Activated T-helper 1 cell treated with anti-CD3 and anti-CD28 coated beads, Interleukin-12 subunit alpha, Interleukin-12 subunit beta, Interleukin-2, Interleukin-4 antibody, amounts not matched to agents 30 ng/mL and 10 ng/mL and 1 ng/mL, durations not matched to agents 14 hours and 24 hours and 36 hours (primary cell): ENCODE results near the gene ZNF746. TPM values are rescaled to one million over a fixed set of nuclear protein-coding genes. Genes with fewer than 3 reads are reported as not detected.
A peak's percentile ranks its signal among the peaks of the same experiment; 100 is the strongest.
"Not testable (repeated sequence)": the region's sequence is repeated elsewhere in the genome, so short reads cannot be mapped to it uniquely, and the experiment has no call there.

Experiments
- DNase-seq: peaks from one replicate; pipeline ENCODE4 v3.0.0; 2021; ENCODE audit warnings: low spot score
- H3K27ac Mint-ChIP-seq: one replicate; pipeline ENCODE4 v1.8.0; 2021; ENCODE audit warnings: mild to moderate bottlenecking, mixed read lengths
- H3K27me3 Mint-ChIP-seq: one replicate; pipeline ENCODE4 v1.8.0; 2022; ENCODE audit warnings: mild to moderate bottlenecking, moderate library complexity, mixed read lengths; ENCODE audit not compliant: insufficient read depth
- H3K36me3 Mint-ChIP-seq: one replicate; pipeline ENCODE4 v1.8.0; 2021; ENCODE audit warnings: low read depth, mixed read lengths
- H3K4me1 Mint-ChIP-seq: one replicate; pipeline ENCODE4 v1.8.0; 2021; ENCODE audit warnings: low read depth, mixed read lengths
- H3K4me3 Mint-ChIP-seq: one replicate; pipeline ENCODE4 v1.8.0; 2021; ENCODE audit warnings: mild to moderate bottlenecking, moderate library complexity, mixed read lengths
- H3K9me3 Mint-ChIP-seq: one replicate; pipeline ENCODE4 v1.8.0; 2021; ENCODE audit warnings: mixed read lengths
- intact Hi-C: fragments of 100-400 bp; cut with micrococcal nuclease; formaldehyde crosslinking; loops from one replicate; pipeline ENCODE4 v1.15.1; 2024
- total RNA-seq: library from RNA; stranded (reverse); gene quantifications from 2 replicates; pipeline ENCODE4 v1.2.3, GENCODE V29; 2022

Gene ZNF746
- total RNA-seq, 1 donor from 2014 or later: 28.1 TPM

DNA sequence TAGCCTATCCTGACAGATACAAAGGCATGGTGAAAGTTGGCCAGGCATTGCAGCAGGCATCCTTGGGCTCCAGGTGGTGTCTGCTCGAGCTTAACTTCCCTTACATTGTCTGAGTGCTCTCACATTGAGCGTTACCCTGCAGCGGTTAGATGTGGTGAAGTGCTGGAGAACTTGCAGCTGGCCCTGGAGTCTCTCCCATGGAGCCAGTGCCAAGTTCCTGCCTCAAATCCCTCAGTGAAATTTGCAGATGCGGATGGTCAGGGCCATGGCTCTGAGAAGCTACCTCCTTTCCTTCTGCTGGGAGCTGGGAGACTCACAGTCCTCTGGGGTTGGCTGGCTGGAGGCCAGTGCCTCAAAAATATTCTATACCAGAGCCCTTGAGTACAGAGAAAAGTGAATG lies 3.3 kb upstream of the ZNF746 start:
- H3K36me3 Mint-ChIP-seq: peaks cover 2% of the 10 kb centered on the region
- no peak for DNase-seq
- H3K9me3 Mint-ChIP-seq: peaks cover 16% of the 10 kb centered on the region
- H3K4me1 Mint-ChIP-seq: peaks cover 27% of the 10 kb centered on the region
- H3K27me3 Mint-ChIP-seq: peaks cover 5% of the 10 kb centered on the region
- no peak overlapping the region for H3K27ac Mint-ChIP-seq
- H3K4me3 Mint-ChIP-seq: no peak overlapping the region
- intact Hi-C loops: no loop called here

DNA sequence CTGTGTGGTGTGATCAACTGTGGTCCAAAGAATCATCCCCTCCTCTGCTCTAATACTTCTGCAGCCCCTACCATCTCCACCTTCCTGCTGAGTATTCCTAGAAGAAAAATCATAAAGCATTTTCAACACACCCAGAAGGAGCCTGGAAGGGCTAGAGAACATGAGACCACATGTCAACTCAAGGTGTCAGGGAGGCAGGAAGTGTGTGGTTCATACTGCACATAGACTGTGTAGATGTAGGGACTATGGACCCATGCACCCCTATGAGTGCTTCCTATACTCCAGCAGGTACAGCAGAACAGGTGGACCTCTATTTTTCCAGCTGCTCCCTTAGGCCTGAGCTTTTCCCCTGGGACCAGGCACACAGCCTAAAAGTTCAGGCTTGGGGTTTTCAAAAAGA lies 2.6 kb upstream of the ZNF746 start:
- Mint-ChIP-seq H3K27me3 (peaks cover 2% of the 10 kb centered on the region), H3K4me3 (peak overlapping the region; percentile 63), H3K36me3 (peaks cover 3% of the 10 kb centered on the region), H3K4me1 (peaks cover 34% of the 10 kb centered on the region), H3K9me3 (peaks cover 10% of the 10 kb centered on the region), H3K27ac (peak overlapping the region; percentile 31)
- DNase-seq: no peak
- intact Hi-C loops: no loop called here

DNA sequence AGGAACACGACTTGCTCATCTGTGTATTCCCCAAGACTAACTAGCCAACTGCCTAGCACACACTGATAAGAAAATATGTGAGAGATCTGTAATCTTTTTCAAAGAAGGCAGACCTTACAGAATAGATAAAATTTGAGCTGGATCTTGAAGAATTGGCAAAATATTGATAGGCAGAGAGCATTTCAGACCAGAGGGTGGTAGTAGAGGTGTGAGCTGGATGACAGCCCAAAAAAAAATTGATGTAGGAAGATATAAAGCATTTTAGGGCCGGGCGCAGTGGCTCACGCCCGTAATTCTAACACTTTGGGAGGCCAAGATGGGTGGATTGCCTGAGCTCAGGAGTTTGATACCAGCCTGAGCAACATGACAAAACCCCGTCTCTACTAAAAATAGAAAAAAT lies 1.2 kb upstream of the ZNF746 start:
- H3K4me3 Mint-ChIP-seq: peak overlapping the region; percentile 3
- H3K27me3 Mint-ChIP-seq: peaks cover 2% of the 10 kb centered on the region
- H3K27ac Mint-ChIP-seq: no peak overlapping the region
- H3K36me3 Mint-ChIP-seq: peaks cover 9% of the 10 kb centered on the region
- H3K9me3 Mint-ChIP-seq: no peaks in the 10 kb centered on the region
- no peak for DNase-seq
- peaks cover 43% of the 10 kb centered on the region for H3K4me1 Mint-ChIP-seq
- intact Hi-C loops: loop anchor here (1.0 to 10.0 kb wide), 9 partner anchors 102 to 512 kb away; partner anchors contain the start of genes ZNF212, ZNF282 and ZNF398

DNA sequence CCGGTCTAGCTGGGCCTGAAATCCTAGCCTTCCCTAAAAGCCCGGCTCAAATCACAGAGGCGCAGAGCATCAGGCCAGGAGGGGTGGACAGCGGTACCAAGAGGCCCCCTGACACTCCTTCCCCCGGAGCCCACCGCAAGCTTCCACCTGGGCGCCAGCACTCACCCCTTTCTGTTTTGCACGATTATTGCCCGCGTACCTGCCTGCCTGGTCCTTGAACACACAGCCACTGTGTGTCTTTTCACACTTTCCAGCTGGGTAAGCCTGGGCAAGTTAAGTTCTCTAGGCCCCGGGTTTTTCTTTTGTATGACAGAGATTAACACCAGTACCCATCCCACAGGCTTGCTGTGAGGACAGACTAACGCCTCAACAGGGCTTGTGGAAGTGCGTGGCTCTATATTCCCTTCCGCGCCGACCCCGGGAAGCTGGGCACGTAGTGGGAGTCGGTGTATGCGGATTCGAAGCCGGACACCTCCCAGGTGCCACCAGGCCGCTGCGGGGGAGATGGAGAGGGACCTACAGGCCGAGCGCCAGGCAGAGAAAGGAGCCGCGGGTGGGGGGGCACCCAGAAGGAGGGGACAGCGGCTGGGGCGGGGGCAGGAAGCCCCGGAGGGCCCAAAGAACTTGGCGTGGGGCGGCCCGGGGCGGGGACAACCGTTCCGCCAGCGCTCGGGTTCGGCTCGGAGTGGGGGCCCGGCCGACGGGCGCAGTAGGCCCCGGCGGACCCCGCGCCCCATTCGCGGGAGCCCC lies 792 bp downstream of the ZNF746 start:
- Mint-ChIP-seq H3K36me3 (peaks cover 18% of the 10 kb centered on the region), H3K9me3 (no peaks in the 10 kb centered on the region), H3K27me3 (no peaks in the 10 kb centered on the region), H3K4me3 (peak overlapping the region; percentile 99), H3K27ac (peak overlapping the region; percentile 96), H3K4me1 (peaks cover 43% of the 10 kb centered on the region)
- intact Hi-C loops: loop anchor here (1.0 to 10.0 kb wide), 11 partner anchors 37 to 510 kb away; partner anchors contain the start of genes ZNF282, ZNF398, ZNF783 and ZNF862
- DNase-seq: peak; percentile 34

DNA sequence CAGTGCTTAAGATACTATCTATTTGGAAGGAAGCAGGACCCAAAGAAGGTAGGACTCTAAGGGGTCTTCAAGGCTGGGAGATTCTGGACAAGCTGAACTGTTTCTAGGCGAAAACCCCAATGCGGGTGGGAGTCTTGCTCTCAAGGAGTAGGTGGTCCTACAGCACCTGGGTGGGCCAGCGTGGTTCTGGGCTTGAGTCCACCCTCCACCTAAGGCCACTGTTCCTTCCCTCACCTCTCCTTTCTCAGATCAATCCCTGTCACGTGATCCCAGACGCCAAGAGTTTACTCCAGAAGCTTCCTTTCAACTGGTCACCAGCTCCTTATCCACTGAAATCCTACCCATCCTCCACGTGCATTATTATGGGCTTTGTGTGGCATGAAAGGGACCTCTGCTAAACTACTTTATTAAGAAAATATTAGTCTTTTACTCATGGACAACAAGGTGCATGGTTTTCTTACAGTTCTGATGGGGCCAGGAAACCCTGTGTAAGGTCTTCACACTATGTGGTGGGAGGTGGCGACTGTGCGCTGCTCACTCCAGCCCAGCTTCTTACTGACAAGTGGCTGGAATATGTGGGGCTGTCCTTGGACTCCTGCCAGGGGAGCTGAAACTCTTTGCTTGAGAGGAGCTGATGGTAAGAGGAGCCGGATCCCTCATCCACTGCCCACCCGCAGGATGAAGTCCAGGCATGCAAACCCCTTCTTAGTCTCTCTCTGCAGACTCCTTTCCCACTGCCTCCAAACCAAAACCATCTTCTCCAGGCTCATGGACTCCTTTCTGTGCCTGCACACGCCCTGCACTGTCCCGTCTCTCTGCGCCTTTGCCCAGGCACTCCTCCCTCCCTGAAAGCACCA lies 1.6 kb downstream of the ZNF746 start:
- DNase-seq: no peak
- no peaks in the 10 kb centered on the region for H3K27me3 Mint-ChIP-seq
- H3K27ac Mint-ChIP-seq: no peak overlapping the region
- H3K36me3 Mint-ChIP-seq: peaks cover 21% of the 10 kb centered on the region
- intact Hi-C loops: loop anchor here (5.0 to 10.0 kb wide), 6 partner anchors 181 to 509 kb away; partner anchors contain the start of genes ZNF282 and ZNF398
- H3K4me3 Mint-ChIP-seq: peak overlapping the region; percentile 99
- H3K9me3 Mint-ChIP-seq: no peaks in the 10 kb centered on the region
- H3K4me1 Mint-ChIP-seq: peaks cover 43% of the 10 kb centered on the region

DNA sequence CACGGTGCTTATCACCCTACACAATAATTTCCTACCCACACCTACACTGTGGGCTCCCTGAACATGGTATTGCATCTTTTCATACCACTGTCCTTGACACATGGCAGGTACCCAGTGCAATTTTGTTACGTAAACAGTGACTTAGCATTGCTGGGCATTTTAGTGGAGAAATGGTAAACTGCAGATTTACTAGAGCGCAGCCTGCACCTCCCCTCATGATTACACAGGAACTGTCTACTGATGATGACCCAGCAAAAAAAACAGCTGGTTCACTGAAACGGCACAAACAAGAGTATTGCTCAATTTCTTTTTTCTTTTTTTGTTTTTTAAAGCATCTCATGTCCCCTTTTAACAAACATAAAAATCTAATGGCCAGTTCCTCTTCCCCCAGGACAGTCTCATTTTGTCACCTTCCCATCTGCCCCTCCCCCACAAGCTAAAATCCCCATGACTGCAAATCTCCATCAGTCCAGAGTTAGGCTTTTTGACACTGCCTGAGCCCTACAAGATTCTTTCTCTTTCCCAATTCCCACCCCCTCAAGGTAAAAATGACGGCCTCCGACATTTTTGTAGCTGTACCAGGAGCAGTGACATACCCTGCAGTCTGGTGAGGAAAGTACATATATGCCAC lies 2.8 kb downstream of the ZNF746 start:
- H3K27ac Mint-ChIP-seq: no peak overlapping the region
- intact Hi-C loops: loop anchor here (5.0 to 10.0 kb wide), 6 partner anchors 180 to 508 kb away; partner anchors contain the start of genes ZNF282 and ZNF398
- peaks cover 32% of the 10 kb centered on the region for H3K36me3 Mint-ChIP-seq
- no peaks in the 10 kb centered on the region for H3K9me3 Mint-ChIP-seq
- peak overlapping the region; percentile 61 for H3K4me3 Mint-ChIP-seq
- no peaks in the 10 kb centered on the region for H3K27me3 Mint-ChIP-seq
- H3K4me1 Mint-ChIP-seq: peaks cover 31% of the 10 kb centered on the region
- no peak for DNase-seq

DNA sequence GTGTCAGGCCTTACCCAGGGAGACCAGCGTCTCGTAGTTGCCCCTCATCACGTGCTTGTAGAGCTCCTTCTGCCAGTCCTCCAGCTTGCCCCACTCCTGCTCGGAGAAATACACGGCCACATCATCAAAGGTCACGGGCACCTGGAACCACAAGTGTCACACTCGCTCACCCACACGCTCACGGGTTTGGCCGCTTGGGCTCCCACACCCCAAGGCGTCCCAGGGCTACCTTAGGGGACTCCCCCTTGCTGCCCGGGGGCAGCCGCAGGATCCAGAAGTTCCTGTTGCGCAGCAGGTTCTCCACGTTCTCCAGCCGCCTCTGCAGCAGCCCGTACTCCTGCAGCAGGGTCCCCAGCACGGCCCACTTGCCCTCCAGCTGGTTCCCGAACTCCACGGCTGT lies 3.6 kb downstream of the ZNF746 start:
- intact Hi-C loops: loop anchor here (10.0 kb wide), 1 partner anchor 179 kb away; no protein-coding TSS in a partner anchor
- Mint-ChIP-seq H3K4me1 (peaks cover 25% of the 10 kb centered on the region), H3K36me3 (peaks cover 38% of the 10 kb centered on the region)
- H3K9me3 Mint-ChIP-seq, H3K27ac Mint-ChIP-seq, H3K27me3 Mint-ChIP-seq, H3K4me3 Mint-ChIP-seq, DNase-seq: not testable (repeated sequence)

DNA sequence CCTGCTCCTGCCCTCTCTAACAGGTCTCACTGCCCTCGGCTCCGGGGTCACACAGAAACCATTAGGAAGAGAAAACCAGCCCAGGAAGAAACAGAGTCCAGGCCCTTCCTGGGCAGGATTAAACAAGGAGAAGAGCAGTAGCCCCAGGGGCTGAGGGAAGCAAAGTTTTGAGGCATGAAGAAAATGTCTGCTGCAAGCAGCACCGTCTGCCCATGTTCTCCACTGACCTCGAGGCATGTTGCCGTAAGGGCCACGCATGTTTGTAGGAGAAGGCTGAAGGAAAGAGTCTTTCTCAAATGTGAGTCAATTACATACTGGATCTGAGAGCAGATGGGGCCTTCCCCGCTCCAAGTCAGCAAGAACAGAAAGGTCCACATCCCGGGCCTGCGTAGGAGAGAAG lies 4.2 kb downstream of the ZNF746 start:
- intact Hi-C loops: loop anchor here (10.0 kb wide), 1 partner anchor 179 kb away; no protein-coding TSS in a partner anchor
- H3K27ac Mint-ChIP-seq: no peak overlapping the region
- no peak for DNase-seq
- no peak overlapping the region for H3K4me3 Mint-ChIP-seq
- peaks cover 41% of the 10 kb centered on the region for H3K36me3 Mint-ChIP-seq
- H3K9me3 Mint-ChIP-seq: no peaks in the 10 kb centered on the region
- H3K4me1 Mint-ChIP-seq: peaks cover 25% of the 10 kb centered on the region
- H3K27me3 Mint-ChIP-seq: no peaks in the 10 kb centered on the region

DNA sequence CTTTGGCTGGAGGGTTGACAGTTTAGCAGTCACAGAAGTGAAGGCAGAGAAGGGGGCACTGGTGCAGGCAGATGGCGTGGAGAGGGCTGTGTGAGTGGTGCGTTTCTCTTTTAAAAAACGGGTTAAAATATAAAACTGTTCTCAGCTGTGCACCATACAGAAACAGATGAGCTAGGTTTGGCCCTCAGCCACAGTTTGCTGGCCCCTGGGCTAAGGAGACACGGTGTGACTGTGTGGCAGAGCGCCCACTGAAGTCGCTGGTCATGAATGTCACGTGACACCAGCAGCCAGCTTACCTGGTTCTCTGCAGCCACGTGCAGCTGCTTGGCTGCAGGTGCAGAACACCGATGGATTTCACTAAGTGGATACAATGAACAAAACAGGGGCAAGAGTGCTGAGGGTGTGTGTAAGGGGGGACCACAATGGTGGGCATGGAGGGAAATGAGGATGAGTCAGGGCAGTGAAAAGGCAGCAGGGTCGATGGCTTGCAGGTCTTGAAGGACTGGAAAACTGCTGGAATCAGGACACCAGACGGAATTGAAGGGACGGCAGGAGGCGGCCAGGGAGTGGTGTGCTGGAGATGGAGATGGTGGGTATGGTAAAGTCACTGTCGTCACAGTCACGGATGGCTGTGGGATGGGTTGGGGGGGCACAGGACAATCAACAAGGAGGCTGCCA lies 7.4 kb downstream of the ZNF746 start:
- Mint-ChIP-seq H3K9me3 (no peaks in the 10 kb centered on the region), H3K4me1 (peaks cover 9% of the 10 kb centered on the region), H3K36me3 (peaks cover 61% of the 10 kb centered on the region), H3K27me3 (no peaks in the 10 kb centered on the region), H3K27ac (no peak overlapping the region), H3K4me3 (no peak overlapping the region)
- DNase-seq: no peak
- intact Hi-C loops: loop anchor here (10.0 kb wide), 1 partner anchor 175 kb away; no protein-coding TSS in a partner anchor

DNA sequence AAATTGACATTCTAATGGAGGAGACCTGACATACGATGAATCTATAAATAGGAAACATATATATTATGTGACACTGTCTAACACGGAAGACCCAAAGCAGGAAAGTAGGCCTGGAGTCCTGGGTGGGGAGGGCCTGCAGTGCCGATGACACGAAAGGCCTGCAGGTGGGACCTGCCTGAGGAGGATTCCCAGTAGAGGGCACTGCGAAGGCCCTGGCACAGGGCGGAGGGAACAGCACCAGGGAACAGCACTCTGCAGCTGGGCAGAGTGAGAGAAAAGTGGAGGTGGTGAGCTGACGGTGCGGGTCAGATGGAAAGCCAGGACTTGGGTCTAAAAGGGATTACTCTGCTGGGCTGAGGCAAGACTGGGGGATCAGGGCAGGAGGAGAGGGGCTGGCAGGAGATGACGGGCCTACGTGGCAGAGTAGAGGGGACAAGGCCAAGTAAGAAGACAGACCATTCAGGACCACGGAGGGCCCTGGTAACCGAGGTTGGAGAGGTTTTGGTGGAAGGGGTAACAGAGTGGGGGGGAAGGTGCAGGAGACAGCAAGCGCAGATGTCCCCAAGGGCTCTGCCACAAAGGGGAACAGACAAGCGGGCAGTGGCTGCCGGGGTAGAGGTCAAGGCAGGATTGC lies 8.1 kb downstream of the ZNF746 start:
- Mint-ChIP-seq H3K27ac (no peak overlapping the region), H3K9me3 (no peaks in the 10 kb centered on the region), H3K4me3 (no peak overlapping the region), H3K27me3 (no peaks in the 10 kb centered on the region), H3K4me1 (peaks cover 2% of the 10 kb centered on the region), H3K36me3 (peaks cover 60% of the 10 kb centered on the region)
- DNase-seq: no peak
- intact Hi-C loops: loop anchor here (10.0 kb wide), 1 partner anchor 175 kb away; no protein-coding TSS in a partner anchor

DNA sequence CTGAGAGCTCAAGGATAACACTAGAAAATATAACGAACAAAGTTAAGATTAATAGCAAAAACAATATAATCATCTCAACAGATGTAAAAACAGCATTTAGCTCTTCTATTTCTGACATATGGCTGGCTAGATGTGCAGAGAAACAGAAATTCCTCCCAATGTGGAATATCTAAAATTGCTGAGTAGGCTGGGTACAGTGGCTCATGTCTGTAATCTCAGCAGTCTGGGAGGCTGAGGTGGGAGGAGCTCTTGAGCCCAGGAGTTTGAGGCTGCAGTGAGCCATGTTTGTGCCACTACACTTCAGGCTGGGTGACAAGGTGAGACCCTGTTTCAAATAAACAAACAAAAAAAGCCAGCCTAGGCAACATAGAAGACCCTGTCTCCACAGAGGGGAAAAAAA lies 18.0 kb downstream of the ZNF746 start:
- Mint-ChIP-seq H3K4me3 (no peak overlapping the region), H3K4me1 (no peaks in the 10 kb centered on the region), H3K9me3 (peaks cover 11% of the 10 kb centered on the region), H3K27me3 (no peaks in the 10 kb centered on the region), H3K36me3 (peaks cover 28% of the 10 kb centered on the region), H3K27ac (no peak overlapping the region)
- intact Hi-C loops: no loop called here
- no peak for DNase-seq

DNA sequence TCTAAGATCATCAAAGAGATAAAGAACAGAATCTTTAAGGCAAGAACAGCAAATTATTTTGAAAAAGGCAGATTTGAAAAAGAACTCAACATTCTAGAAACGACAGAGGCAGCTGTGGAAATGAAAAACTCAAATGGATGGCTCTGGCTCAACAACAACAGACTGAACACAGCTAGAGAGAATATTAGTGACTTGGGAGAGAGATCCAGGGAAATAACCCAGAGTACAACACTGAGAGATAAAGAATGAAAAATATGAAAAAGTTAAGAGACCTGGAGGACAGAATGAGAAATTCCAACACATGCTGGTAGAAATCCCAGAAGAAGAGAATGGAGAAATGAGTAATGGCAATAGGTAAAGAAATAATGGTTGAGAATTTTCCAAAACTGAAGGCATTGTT lies 18.9 kb downstream of the ZNF746 start:
- Mint-ChIP-seq H3K4me3 (no peak overlapping the region), H3K36me3 (peaks cover 29% of the 10 kb centered on the region), H3K9me3 (peaks cover 11% of the 10 kb centered on the region), H3K27ac (no peak overlapping the region), H3K27me3 (no peaks in the 10 kb centered on the region), H3K4me1 (no peaks in the 10 kb centered on the region)
- no peak for DNase-seq
- intact Hi-C loops: no loop called here
